ENCODE measurements around the gene ITGB3. TPM values are rescaled to one million over a fixed set of nuclear protein-coding genes. Genes with fewer than 3 reads are reported as not detected.

ITGB3 gene
- total and polyA plus RNA-seq, 2 of the 4 experiments (the other 2 are of a cell fraction), result 9.8 to 17.6 TPM

- H2BK5ac ChIP-seq (ENCODE audit: low read depth, low read length, poor library complexity, severe bottlenecking), result peak overlapping the region; percentile 93
- H2AFZ ChIP-seq (replicated peaks; ENCODE audit: low read length, poor library complexity), result peak overlapping the region; percentile 75
- H3K4me3 ChIP-seq (ENCODE audit: insufficient read depth, low read depth, low read length), result no peak overlapping the region
- peak overlapping the region; percentile 97 for H2BK20ac ChIP-seq (ENCODE audit: low read depth, low read length)
- CTCF ChIA-PET, result interaction anchor here (0.7 to 2.0 kb wide), 2 partner anchors 12 to 15 kb away, joined by 3 to 4 read pairs; no protein-coding TSS in a partner anchor
- H3K9me3 ChIP-seq (ENCODE audit: control insufficient read depth, insufficient read depth, low read length), result no peaks in the 10 kb centered on the region
- H3K27me3 ChIP-seq (ENCODE audit: control insufficient read depth, insufficient read depth, low read length), result no peaks in the 10 kb centered on the region
- peak overlapping the region; percentile 80 for H3K18ac ChIP-seq (ENCODE audit: low read depth, low read length)
- POLR2A ChIA-PET (ENCODE audit: unreplicated experiment), result interaction anchor here (0.7 kb wide), 1 partner anchor 35 kb away, joined by 5 read pairs; no protein-coding TSS in a partner anchor
- peak overlapping the region; percentile 97 for H3K4ac ChIP-seq (ENCODE audit: low read depth, low read length)
- peaks cover 49% of the 10 kb centered on the region for H3K4me1 ChIP-seq (ENCODE audit: control insufficient read depth, insufficient read depth, low read length)
- in situ Hi-C loops (cut with MboI; ENCODE audit: low sequenced_read_pairs), result no loop called here
- peaks cover 6 to 54% of the 10 kb centered on the region in 2 experiments; a peak in 3 of 4 replicates for H3K79me1 ChIP-seq (ENCODE audit: low read depth in 1 of 2, low read length in 2 of 2)
- H3K23ac ChIP-seq (ENCODE audit: low read depth, low read length), result peak overlapping the region; percentile 88
- peak overlapping the region; percentile 93 for H3K14ac ChIP-seq (replicated peaks; ENCODE audit: low read depth, low read length)
- WGBS, 2 experiments (ENCODE audit: extremely low coverage in 2 of 2, insufficient read length in 1 of 2), result no CpG with 5 or more reads among the region's 13 CpGs
- no peaks in the 10 kb centered on the region for H3K36me3 ChIP-seq (ENCODE audit: control insufficient read depth, insufficient read depth, low read length)
- peak overlapping the region; percentile 77 to 90 for H4K8ac ChIP-seq (ENCODE audit: low read depth in 2 of 2, low read length in 2 of 2)
- H4K91ac ChIP-seq (ENCODE audit: insufficient read depth, low read depth, low read length), result peak overlapping the region; percentile 96
- peak overlapping the region; percentile 95 for H2BK120ac ChIP-seq (ENCODE audit: low read depth, low read length)
- peak overlapping the region; percentile 86 for H3K27ac ChIP-seq (ENCODE audit: insufficient read depth, low read length)
- H2AK9ac ChIP-seq (replicated peaks; ENCODE audit: low read depth, low read length, poor library complexity), result peak overlapping the region; percentile 53
- ATAC-seq (ENCODE audit: low read depth), result peak; percentile 53
- BruUV-seq (replicated peaks), result no TSS peak
- H2BK15ac ChIP-seq (ENCODE audit: low read depth, low read length), result peak overlapping the region; percentile 84; the same call in 2 of the 3 replicates
- peak overlapping the region; percentile 53 for H3K4me2 ChIP-seq (ENCODE audit: low read depth, low read length)
- H4K5ac ChIP-seq (ENCODE audit: low read depth, low read length), result peak overlapping the region; percentile 95
- dilution Hi-C loops (cut with HindIII; ENCODE audit: low sequenced_read_pairs, unreplicated experiment), result no loop called here
- intact Hi-C loops (cut with micrococcal nuclease), result no loop called here
- peak; percentile 84 for DNase-seq
- peak overlapping the region; percentile 55 for H3K9ac ChIP-seq (ENCODE audit: low read depth, low read length)
- H2AK5ac ChIP-seq (ENCODE audit: low read depth, low read length), result peak overlapping the region; percentile 97
- peak overlapping the region; percentile 90 for H3K56ac ChIP-seq (ENCODE audit: extremely low read depth, insufficient read depth, low read length)
- H3K9me1 ChIP-seq (ENCODE audit: insufficient read depth, low read length), result peaks cover 48% of the 10 kb centered on the region
- peaks cover 6% of the 10 kb centered on the region; the same call in 1 of the 2 replicates for H4K20me1 ChIP-seq (ENCODE audit: insufficient read depth, low read length)
- TF ChIP-seq MAZ (IDR thresholded peaks at IDR 0.05; ENCODE audit: borderline replicate concordance, low read depth, low read length), result 0 out of 2 replicates have a peak, but pooled peaks have one; percentile 12
- TF ChIP-seq MAFK (IDR thresholded peaks at IDR 0.05; ENCODE audit: low read depth, low read length), result no peak
- TF ChIP-seq MXI1 (IDR thresholded peaks at IDR 0.05; ENCODE audit: borderline replicate concordance, low read depth, low read length), result 0 out of 2 replicates have a peak, but pooled peaks have one; percentile 22
- no peak for TF ChIP-seq CEBPB (IDR thresholded peaks at IDR 0.05; ENCODE audit: low read depth, low read length)
- TF ChIP-seq BHLHE40 (IDR thresholded peaks at IDR 0.05; ENCODE audit: low read depth, low read length), result peak; percentile 73; the same call in 1 of the 2 replicates
- TF ChIP-seq FOS (IDR thresholded peaks at IDR 0.05; ENCODE audit: low read depth, low read length), result peak; percentile 59
Measured at GRCh38 chr17:47275245-47275984, 21.8 kb downstream of the ITGB3 start.
